Body of pancreas (tissue), 4 donors: ENCODE data around the gene INPP5K.

ENCODE experiments used
- CTCF ChIP-seq, 7 experiments: fragments of 450-650 bp in 4 of 7; fragments of 200-600 bp in 3 of 7; sonication (generic) in 3 of 7; IDR thresholded peaks; one replicate each; pipeline ENCODE4 v1.5.1; 2016 to 2019; ENCODE audit warnings: antibody characterized with exemption in 7 of 7
- POLR2A ChIP-seq, 3 donors: fragments of 450-650 bp; IDR thresholded peaks; one replicate each; pipeline ENCODE4 v1.6.1; 2016; ENCODE audit warnings: antibody characterized with exemption in 3 of 3, mild to moderate bottlenecking in 2 of 3

DNA sequence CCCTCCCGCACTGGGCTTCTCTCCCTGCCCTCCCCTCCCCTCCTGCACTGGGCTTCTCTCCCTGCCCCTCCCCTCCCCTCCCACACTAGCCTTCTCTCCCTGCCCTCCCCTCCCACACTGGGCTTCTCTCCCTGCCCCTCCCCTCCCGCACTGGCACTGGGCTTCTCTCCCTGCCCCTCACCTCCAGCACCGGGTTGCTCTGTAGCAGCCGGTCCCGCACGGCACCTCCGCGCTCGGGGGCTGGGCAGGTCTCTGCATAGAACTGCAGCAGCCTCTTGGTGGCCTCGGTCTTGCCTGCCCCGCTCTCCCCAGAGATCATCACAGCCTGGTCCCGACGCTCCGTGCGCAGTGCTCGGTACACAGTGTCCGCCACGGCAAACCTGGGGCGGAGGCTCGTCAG lies 33.7 kb downstream of the INPP5K start:
- TF ChIP-seq CTCF (IDR thresholded peaks at IDR 0.05) = no peak
- TF ChIP-seq POLR2A (IDR thresholded peaks at IDR 0.05) = no peak
